D721Med (cell line): ENCODE results near the gene DPYSL4.

ENCODE experiments used
- DNase-seq: peaks from one replicate; pipeline ENCODE4 v3.0.0; 2011; ENCODE audit warnings: low spot score; ENCODE audit not compliant: insufficient read length
- FAIRE-seq: peaks from 2 replicates; lab custom pipeline; 2011; peaks lifted over from hg19 to GRCh38; lab: Jason Lieb, UNC
- CTCF ChIP-seq: IDR thresholded peaks from 2 replicates; pipeline ENCODE4 v1.5.1; 2012; ENCODE audit warnings: mild to moderate bottlenecking, control low read depth; ENCODE audit not compliant: insufficient read depth; ENCODE audit errors: missing control alignments

DPYSL4 gene

GRCh38 chr10:132176623-132177500 is 9.9 kb upstream of the DPYSL4 start:
- DNase-seq = no peak
- no peak for TF ChIP-seq CTCF
- FAIRE-seq = no peak

GRCh38 chr10:132178046-132178445 is 8.7 kb upstream of the DPYSL4 start:
- DNase-seq (no peak), FAIRE-seq (no peak)
- TF ChIP-seq CTCF = no peak

- DNase-seq (no peak), FAIRE-seq (no peak)
- no peak for TF ChIP-seq CTCF
These were observed 7.8 kb upstream of the DPYSL4 start for GRCh38 chr10:132178672-132179545.

- TF ChIP-seq CTCF = no peak
- no peak for FAIRE-seq
- no peak for DNase-seq
These were observed 7.0 kb upstream of the DPYSL4 start for GRCh38 chr10:132179551-132180392.

- TF ChIP-seq CTCF = no peak
- DNase-seq = no peak
- FAIRE-seq = no peak
These were observed 6.0 kb upstream of the DPYSL4 start for GRCh38 chr10:132180736-132181135.

GRCh38 chr10:132181691-132182425 is 4.9 kb upstream of the DPYSL4 start:
- DNase-seq = no peak
- FAIRE-seq = no peak
- no peak for TF ChIP-seq CTCF
